Lung (tissue), 12 donors: ENCODE results near the gene MED13L. TPM values are rescaled to one million over a fixed set of nuclear protein-coding genes. Genes with fewer than 3 reads are reported as not detected.

ENCODE experiments used
- ATAC-seq: fragments of 200-7000 bp; cut with Tn5 transposase; one replicate; pipeline ENCODE4 v1.9.1; 2020; ENCODE audit warnings: moderate number of reproducible peaks; ENCODE audit not compliant: insufficient read depth, low FRiP score
- DNase-seq, 3 donors: peaks; one replicate each; pipeline ENCODE4 v3.0.0-alpha.2; 2013 to 2017
- H3K27ac ChIP-seq, 2 donors: one replicate each; pipeline ENCODE4 v1.5.1; 2013; ENCODE audit warnings: mild to moderate bottlenecking in 2 of 2, moderate library complexity in 2 of 2, control low read depth in 1 of 2, inconsistent platforms in 1 of 2, low read depth in 1 of 2, low read length in 1 of 2
- H3K27me3 ChIP-seq, 3 donors: one replicate each; pipeline ENCODE4 v1.5.1; 2013; ENCODE audit warnings: low read length in 2 of 3; ENCODE audit not compliant: control insufficient read depth in 3 of 3, insufficient read depth in 3 of 3
- H3K36me3 ChIP-seq, 4 donors: one replicate each; pipeline ENCODE4 v1.5.1; 2013; ENCODE audit warnings: low read length in 4 of 4, mild to moderate bottlenecking in 1 of 4, moderate library complexity in 1 of 4; ENCODE audit not compliant: control insufficient read depth in 4 of 4, insufficient read depth in 4 of 4
- H3K4me1 ChIP-seq, 5 donors: one replicate each; pipeline ENCODE4 v1.5.1; 2013; ENCODE audit warnings: low read length in 5 of 5, mild to moderate bottlenecking in 2 of 5, moderate library complexity in 1 of 5; ENCODE audit not compliant: control insufficient read depth in 5 of 5, insufficient read depth in 5 of 5
- H3K4me3 ChIP-seq: one replicate; pipeline ENCODE4 v1.5.1; 2013; ENCODE audit warnings: mild to moderate bottlenecking, control low read depth, moderate library complexity
- H3K9ac ChIP-seq, 2 donors: one replicate each; pipeline ENCODE4 v1.5.1; 2013; ENCODE audit warnings: low read length in 2 of 2, control low read depth in 1 of 2; ENCODE audit not compliant: insufficient read depth in 1 of 2
- H3K9me3 ChIP-seq, 4 donors: one replicate each; pipeline ENCODE4 v1.5.1; 2013; ENCODE audit warnings: low read length in 3 of 4, mild to moderate bottlenecking in 1 of 4, moderate library complexity in 1 of 4; ENCODE audit not compliant: control insufficient read depth in 4 of 4, insufficient read depth in 3 of 4
- CTCF ChIP-seq: IDR thresholded peaks from 2 replicates; pipeline ENCODE4 v1.5.1; 2012; ENCODE audit warnings: mild to moderate bottlenecking; ENCODE audit errors: control extremely low read depth, extremely low read depth
- WGBS, 2 donors: extraction: QIAGEN DNeasy Blood & Tissue Kit; methylation state at CpG; one replicate each; pipeline ENCODE4 v1.1.7; 2013; 5-methylcytosine and 5-hydroxymethylcytosine counted together
- polyA plus RNA-seq, 2 donors: library from polyadenylated mRNA; stranded (reverse); fragments of 200-250 nt; gene quantifications; one replicate each; pipeline ENCODE4 v1.2.1, GENCODE V29; 2013
- total RNA-seq, 2 donors: library from RNA; depleted of rRNA in 1 of 2; stranded (reverse); fragments of >200 nt in 1 of 2; gene quantifications; one replicate each; pipeline ENCODE4 v1.2.1, GENCODE V29; 2014 to 2021
- donor health status: control.
- donor health status: control.
- donor health status: Bipolar disorder and iron deficiency.
- donor health status: healthy.
- donor health status: DM: yes; HTN: yes; CAD: no.

The MED13L gene
- total and polyA plus RNA-seq, 4 donors = 18.2 to 329 (median 71.4) TPM

- no peak overlapping the region for H3K4me3 ChIP-seq
- WGBS, 2 donors = 97 to 98% methylated on average over 4 of the region's 4 CpGs
- H3K4me1 ChIP-seq = peaks cover 0 to 2% (median 0%) of the 10 kb centered on the region in 5 donors
- H3K9me3 ChIP-seq = no peaks in the 10 kb centered on the region
- DNase-seq (no peak), ATAC-seq (no peak)
- no peak overlapping the region for H3K27ac ChIP-seq
- H3K9ac ChIP-seq = no peak overlapping the region
- peaks cover 0 to 3% (median under 1%) of the 10 kb centered on the region in 4 donors for H3K36me3 ChIP-seq
- no peaks in the 10 kb centered on the region for H3K27me3 ChIP-seq
- TF ChIP-seq CTCF = no peak
Measured at GRCh38 chr12:116090516-116090915, 187.0 kb downstream of the MED13L start.

GRCh38 chr12:116089080-116089479 is 188.4 kb downstream of the MED13L start:
- ATAC-seq (no peak), DNase-seq (no peak)
- Histone ChIP-seq H3K9ac (no peak overlapping the region), H3K9me3 (no peaks in the 10 kb centered on the region), H3K4me3 (no peak overlapping the region), H3K4me1 (peaks cover 0 to 2% (median 0%) of the 10 kb centered on the region in 5 donors), H3K36me3 (peaks cover 0 to under 1% (median 0%) of the 10 kb centered on the region in 4 donors), H3K27ac (no peak overlapping the region), H3K27me3 (no peaks in the 10 kb centered on the region)
- TF ChIP-seq CTCF = no peak
- 98 to 99% methylated on average over 3 of the region's 3 CpGs for WGBS, 2 donors

GRCh38 chr12:116087962-116088361 is 189.5 kb downstream of the MED13L start:
- H3K27me3 ChIP-seq = no peaks in the 10 kb centered on the region
- peaks cover 0 to 2% (median 0%) of the 10 kb centered on the region in 4 donors for H3K36me3 ChIP-seq
- peaks cover 0 to 2% (median 0%) of the 10 kb centered on the region in 5 donors for H3K4me1 ChIP-seq
- H3K27ac ChIP-seq = no peak overlapping the region
- ATAC-seq (no peak), DNase-seq (no peak)
- WGBS, 2 donors = 8 to 33% methylated on average over 1 of the region's 1 CpG
- no peaks in the 10 kb centered on the region for H3K9me3 ChIP-seq
- no peak for TF ChIP-seq CTCF
- H3K9ac ChIP-seq = no peak overlapping the region
- no peak overlapping the region for H3K4me3 ChIP-seq

GRCh38 chr12:116087399-116087798 is 190.1 kb downstream of the MED13L start:
- ATAC-seq = no peak
- peaks cover 0 to 2% (median 0%) of the 10 kb centered on the region in 4 donors for H3K36me3 ChIP-seq
- no peak overlapping the region for H3K4me3 ChIP-seq
- no peaks in the 10 kb centered on the region for H3K9me3 ChIP-seq
- H3K27me3 ChIP-seq = no peaks in the 10 kb centered on the region
- H3K27ac ChIP-seq = no peak overlapping the region
- no peak for DNase-seq
- no peak overlapping the region for H3K9ac ChIP-seq
- peaks cover 0 to 2% (median 0%) of the 10 kb centered on the region in 5 donors for H3K4me1 ChIP-seq
- no peak for TF ChIP-seq CTCF
- WGBS, 2 donors = 57 to 72% methylated on average over 3 of the region's 3 CpGs
